Tibial nerve (tissue), 4 donors: ENCODE results near the gene KCNJ6.

ENCODE experiments used
- EP300 ChIP-seq, 2 donors: sonication (generic); formaldehyde crosslinking; IDR thresholded peaks; one replicate each; pipeline ENCODE4 v1.6.1; 2017; ENCODE audit warnings: antibody characterized with exemption in 2 of 2, mild to moderate bottlenecking in 1 of 2
- POLR2A ChIP-seq, 2 donors: fragments of 450-650 bp; IDR thresholded peaks; one replicate each; pipeline ENCODE4 v1.6.1; 2017; ENCODE audit warnings: antibody characterized with exemption in 2 of 2, mild to moderate bottlenecking in 2 of 2, moderate library complexity in 2 of 2
- TF ChIP-seq, protein P1 (sequence below), 5 experiments: fragments of 200-600 bp in 3 of 5; fragments of 450-650 bp in 2 of 5; sonication (generic) in 3 of 5; IDR thresholded peaks; one replicate each; pipeline ENCODE4 v1.5.1; 2016 to 2019; ENCODE audit warnings: antibody characterized with exemption in 5 of 5, mild to moderate bottlenecking in 3 of 5, moderate library complexity in 2 of 5

DNA sequence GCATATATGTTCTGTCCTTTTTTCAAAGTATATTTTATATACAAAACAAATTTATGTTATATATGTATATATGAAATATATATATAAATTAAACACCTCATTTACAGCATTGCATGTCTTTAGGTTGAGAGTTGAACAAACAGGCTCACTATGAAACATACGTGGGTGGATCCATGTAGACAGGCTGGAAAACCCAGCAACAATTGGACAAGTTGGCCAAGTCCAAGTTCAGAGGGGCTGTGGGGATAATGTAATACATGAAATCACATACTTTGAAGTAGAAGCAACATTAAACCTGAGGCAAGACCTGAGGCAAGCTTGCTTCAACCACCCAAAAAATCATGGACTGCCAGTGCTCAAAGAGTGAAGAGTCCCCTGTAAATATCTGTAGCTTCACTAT, 39.7 kb downstream of the KCNJ6 start:
- TF ChIP-seq, protein P1, sequence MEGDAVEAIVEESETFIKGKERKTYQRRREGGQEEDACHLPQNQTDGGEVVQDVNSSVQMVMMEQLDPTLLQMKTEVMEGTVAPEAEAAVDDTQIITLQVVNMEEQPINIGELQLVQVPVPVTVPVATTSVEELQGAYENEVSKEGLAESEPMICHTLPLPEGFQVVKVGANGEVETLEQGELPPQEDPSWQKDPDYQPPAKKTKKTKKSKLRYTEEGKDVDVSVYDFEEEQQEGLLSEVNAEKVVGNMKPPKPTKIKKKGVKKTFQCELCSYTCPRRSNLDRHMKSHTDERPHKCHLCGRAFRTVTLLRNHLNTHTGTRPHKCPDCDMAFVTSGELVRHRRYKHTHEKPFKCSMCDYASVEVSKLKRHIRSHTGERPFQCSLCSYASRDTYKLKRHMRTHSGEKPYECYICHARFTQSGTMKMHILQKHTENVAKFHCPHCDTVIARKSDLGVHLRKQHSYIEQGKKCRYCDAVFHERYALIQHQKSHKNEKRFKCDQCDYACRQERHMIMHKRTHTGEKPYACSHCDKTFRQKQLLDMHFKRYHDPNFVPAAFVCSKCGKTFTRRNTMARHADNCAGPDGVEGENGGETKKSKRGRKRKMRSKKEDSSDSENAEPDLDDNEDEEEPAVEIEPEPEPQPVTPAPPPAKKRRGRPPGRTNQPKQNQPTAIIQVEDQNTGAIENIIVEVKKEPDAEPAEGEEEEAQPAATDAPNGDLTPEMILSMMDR (IDR thresholded peaks at IDR 0.05): no peak
- TF ChIP-seq POLR2A (IDR thresholded peaks at IDR 0.05) (no peak), EP300 (IDR thresholded peaks at IDR 0.05) (no peak)
